Hepatic stellate cell (primary cell): ENCODE data around the gene KRTAP3-3.
"Not testable (repeated sequence)": the region's sequence is repeated elsewhere in the genome, so short reads cannot be mapped to it uniquely, and the experiment has no call there.

ENCODE experiments used
- DNase-seq: peaks from one replicate; pipeline ENCODE4 v3.0.0; 2011; ENCODE audit warnings: low spot score

KRTAP3-3 gene

DNA sequence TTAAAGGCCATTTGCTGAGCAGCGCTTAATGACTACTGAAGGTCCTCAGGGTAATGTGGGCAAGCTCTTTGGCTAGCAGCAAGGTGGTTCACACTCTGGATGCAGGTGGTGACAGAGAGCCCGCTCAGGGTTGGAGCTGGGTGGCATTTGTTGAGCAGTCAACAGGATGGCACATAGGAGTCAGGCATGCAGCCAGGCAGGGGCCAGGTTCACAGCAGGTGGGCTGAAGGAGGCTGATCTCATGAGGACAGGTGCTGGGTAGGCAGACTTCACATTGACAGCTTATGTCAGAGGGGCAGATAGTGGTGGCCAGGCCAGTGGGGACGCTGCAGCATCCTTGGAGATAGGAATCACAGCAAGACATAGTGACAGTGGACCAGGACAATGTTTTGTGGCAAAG is 10.4 kb upstream of the KRTAP3-3 start:
- no peak for DNase-seq

GRCh38 chr17:41003926-41004325 is 10.0 kb upstream of the KRTAP3-3 start:
- DNase-seq, result no peak

- no peak for DNase-seq
Measured at GRCh38 chr17:41002814-41003213, 8.8 kb upstream of the KRTAP3-3 start.

- DNase-seq, result no peak
Measured at GRCh38 chr17:41001795-41002194, 7.8 kb upstream of the KRTAP3-3 start.

DNA sequence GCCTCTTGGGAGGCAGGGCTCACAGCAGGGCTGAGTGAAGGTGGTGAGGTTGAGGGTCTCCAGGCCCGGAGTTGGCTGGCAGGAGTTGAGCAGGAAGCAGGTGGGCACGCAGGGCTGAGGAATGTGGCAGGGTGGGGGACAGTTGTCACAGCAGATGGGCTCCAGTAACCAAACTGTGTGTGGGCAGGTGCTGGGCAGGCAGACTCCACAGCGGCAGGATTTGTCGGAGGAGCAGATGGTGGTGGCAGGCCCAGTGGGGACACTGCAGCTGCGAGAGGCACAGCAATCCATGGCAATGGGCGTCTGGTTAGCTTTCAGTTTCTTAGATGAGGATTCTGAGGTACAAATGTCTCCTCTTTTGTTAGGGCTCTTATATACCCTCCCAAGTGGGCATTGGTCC is 5.6 kb upstream of the KRTAP3-3 start, which contains the start of gene KRTAP3-2:
KRTAP3-2 (minus strand) TSS at position 344 of the 400 bp plus-strand sequence; CDS start at position 291, 53 bp downstream.
- not testable (repeated sequence) for DNase-seq

GRCh38 chr17:40997361-40997760 is 3.4 kb upstream of the KRTAP3-3 start:
- DNase-seq, result no peak

DNA sequence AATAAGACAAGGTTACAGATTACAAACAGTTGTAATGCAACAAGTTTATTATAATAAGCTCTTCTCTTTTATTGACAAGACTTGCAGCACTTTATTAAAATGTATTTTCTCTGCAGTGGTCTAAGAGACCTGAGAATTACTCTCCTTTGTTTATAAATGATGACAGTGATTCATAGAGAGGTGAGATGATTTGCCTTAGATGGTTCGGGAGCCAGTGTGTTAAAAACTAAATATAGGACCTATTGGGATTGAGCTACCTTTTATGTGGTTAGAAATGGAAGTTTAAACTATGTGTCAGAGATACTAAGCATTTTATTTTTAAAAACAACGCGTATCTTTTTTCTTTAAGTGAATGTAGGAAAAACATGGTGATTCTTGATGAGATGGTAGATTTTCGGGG is 2.9 kb upstream of the KRTAP3-3 start:
- DNase-seq, result no peak

DNA sequence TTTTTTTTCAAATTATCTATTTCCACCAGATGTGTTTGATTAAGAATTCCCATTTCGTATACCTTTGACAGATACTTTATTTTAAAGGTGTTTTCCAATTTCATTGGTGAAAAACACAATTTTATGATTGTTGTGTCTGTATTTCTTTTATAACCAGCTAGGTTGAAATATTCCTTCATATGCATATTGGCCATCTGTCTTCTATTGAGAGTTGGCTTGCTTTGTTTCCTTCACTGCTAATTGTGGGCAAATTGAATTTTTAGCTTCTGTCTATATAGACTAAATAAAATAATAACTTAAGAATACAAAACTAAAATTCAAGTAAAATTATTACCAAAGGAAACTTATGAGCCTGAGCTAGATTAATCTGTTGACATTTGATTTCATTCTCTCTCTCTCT is 1.2 kb upstream of the KRTAP3-3 start:
- no peak for DNase-seq

DNA sequence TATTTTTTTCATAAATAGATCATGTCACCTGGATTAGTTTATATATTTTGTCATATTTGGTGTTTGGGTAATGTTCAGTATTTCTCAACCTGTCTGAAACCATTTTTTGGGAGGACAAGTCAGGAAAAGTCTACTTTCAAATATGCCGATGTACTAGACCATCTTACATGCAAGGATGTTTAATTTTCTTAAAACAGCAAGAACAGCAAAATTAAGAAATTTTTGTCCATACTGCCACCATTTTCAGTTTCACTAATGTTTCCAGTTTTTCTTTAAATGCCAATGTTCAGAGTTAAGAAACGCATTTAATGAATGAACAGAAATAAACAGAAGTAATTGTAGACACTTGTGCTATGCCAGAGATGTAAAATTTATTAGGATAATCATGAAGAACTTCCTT is 880 bp downstream of the KRTAP3-3 start:
- no peak for DNase-seq

DNA sequence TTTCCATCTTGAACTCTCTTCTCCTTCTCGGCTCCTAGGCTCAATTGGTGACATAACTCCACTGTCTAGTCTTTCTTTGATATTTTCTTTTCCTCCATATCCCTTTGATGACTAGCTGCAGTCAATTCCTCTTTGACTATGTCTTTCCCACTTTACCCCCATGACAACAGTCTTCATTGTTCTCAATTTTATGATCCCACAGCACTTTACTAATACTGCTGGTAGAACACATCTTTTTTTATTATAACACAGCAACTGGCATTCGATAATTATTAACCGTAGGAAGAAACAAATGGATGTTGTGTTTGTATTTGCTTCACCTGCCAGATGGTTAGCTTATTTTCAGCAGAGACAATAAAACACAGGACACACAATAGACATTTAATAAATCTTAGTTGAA is 1.3 kb downstream of the KRTAP3-3 start:
- no peak for DNase-seq

GRCh38 chr17:40986920-40987319 is 7.0 kb downstream of the KRTAP3-3 start:
- no peak for DNase-seq

GRCh38 chr17:40984226-40984625 is 9.7 kb downstream of the KRTAP3-3 start, which contains the start of gene KRT40:
Gene KRT40, minus strand, starts transcription at chr17:40984326. Its CDS starts 53 bp downstream, at chr17:40984273.
- DNase-seq, result no peak

DNA sequence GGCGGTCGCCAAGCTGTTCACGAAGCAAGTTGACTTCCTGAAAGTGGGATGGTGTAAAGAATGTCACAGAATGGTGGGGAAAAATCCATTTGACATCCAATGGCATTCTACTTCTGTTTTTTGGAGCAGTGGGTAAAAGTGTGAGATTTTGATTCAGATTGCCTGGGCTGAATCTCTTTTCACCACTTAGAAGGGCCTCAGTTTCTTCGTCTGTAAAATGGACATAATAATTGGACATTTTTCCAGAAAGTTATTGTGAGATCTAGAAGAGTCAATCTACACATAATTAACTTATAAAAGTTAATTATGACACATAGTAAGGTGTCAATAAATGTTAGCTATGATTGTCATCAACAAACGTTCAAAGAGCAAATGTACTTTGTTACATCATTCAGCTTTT is 12.8 kb downstream of the KRTAP3-3 start:
- no peak for DNase-seq

DNA sequence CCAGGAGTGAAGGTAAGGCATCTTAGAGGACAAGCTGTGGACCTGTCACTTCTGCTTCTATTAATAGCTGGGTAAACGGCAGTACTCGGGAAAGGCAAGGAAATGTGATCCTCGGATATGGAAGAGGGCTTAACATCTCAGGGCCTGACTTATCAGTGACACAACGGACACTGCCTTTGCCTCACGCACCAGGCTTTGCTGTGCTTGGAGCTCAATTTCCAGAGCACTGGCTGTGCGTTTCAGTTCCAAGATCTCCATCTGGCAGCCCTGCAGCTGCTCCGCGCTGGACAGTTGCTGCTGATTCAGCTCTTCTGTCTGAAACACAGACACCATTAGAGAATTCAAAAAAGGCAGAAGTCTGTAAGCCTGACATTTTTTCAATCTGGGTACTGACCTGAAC is 13.4 kb downstream of the KRTAP3-3 start:
- DNase-seq, result peak; percentile 38

DNA sequence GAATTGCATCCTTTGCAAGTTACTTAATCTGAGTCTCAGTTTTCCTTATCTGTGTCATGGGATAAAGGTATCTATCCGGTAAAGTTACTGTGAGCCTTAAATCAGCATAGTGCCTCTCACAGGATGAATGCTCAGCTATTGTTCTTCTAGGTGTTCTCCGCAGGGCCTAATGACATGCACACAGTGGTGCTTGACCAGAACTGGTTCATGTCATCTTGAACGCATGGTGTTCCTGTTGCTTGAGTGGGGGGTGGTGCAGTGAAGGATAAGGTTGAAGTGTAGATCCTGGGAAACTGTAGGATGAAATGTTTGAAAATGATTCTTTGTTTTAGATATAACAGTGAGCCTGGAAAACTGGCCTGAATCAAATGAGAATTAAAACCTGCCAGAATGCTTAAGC is 13.8 kb downstream of the KRTAP3-3 start:
- no peak for DNase-seq

DNA sequence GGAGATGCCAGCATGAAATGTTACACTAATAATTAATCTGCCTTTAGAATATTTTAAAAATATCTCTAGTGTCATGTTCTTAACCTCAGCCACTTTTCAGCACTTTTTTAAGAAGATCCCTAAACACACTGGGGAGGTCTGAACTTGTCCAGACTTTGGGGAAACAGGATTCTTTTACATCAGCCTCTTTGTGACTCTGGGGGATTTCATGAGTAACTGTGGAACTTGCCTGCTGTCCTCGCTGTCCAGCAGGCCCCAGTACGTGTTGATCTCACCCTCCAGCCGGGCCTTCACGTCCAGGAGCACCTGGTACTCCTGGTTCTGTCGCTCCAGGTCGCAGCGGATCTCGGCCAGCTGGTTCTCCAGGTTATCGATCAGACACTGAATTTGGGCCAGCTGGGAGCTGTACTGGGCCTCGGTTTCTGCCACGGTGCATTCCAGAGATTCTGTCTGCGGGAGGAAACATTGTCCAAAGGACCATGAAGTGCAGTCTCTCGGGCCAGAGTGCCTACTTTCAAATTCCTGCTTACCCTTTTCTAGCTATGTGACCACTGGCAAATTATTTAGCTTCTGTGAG is 15.3 kb downstream of the KRTAP3-3 start:
- DNase-seq, result no peak

DNA sequence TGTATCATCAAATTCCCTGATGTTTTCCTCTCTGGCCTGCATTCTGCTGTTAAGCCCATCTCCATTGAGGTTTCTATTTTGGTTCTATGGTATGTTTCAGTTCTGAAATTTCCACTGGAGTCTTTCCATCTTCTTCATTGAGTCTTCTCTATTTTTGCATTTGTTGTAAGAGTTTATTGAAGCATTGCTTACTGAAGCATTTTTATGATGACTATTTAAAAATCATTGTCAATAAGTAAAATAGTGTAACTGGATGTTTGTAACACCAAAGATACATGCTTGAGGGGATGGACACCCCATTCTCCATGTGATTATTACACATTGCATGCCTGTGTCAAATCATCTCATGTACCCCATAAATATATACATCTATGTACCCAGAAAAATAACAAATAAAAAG is 18.4 kb downstream of the KRTAP3-3 start:
- no peak for DNase-seq

DNA sequence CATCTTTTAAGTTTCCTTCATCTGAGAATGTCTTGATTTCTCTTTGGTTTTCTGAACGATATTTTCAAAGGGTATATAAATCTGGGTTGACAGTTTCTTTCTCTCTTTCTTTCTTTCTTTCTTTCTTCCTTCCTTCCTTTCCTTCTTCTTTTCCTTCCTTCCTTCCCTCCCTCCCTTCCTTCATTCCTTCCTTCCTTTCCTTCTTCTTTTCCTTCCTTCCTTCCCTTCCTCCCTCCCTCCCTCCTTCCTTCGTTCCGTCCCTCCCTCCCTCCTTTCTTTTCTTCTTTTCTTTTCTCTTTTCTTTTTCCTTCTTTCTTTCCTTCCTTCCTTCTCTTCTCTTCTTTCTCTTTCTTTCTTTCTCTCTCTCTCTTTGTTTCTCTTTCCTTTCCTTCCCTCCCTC is 19.6 kb downstream of the KRTAP3-3 start:
- no peak for DNase-seq

DNA sequence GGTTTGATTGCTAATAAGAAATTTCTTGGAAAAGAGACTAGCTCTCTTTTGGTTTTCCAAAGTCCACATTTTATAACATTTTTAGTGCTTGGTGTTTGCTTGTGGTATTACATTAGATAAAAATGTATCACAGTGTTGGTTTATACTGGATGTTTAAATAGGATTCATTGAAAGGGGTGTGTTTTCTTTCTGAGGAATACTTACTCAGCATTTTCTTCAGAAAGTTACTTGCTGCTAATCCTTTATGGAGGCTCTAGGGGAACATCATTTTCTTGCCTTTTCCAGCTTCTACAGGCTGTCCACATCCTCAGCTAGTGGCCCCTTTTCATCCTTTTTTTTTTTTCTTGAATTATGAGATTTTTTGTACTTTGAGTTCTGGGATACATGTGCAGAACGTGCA is 26.4 kb downstream of the KRTAP3-3 start:
- no peak for DNase-seq

DNA sequence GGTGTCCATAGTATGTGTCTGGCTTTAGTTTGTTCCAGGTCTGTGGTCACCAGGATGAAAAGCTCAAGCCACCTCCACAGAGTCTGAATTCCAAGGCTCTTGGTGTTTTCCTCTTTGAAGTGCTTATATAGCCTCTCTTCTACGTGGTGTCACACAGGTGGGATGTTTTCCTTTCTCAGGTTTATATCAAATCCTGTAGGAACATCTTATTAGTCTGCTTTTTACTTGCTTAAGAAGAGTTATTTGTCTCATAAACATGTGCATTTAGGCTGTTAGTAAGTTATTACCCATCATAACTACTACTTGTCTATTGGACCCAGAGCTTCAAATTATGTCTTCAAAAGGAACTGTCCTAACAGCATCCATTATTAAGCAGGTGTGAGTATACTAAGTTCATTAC is 27.1 kb downstream of the KRTAP3-3 start, which contains the start of gene KRT39:
KRT39 (minus strand) TSS at position 101 of the 400 bp plus-strand sequence; CDS start at position 9, 92 bp downstream.
- DNase-seq, result no peak

DNA sequence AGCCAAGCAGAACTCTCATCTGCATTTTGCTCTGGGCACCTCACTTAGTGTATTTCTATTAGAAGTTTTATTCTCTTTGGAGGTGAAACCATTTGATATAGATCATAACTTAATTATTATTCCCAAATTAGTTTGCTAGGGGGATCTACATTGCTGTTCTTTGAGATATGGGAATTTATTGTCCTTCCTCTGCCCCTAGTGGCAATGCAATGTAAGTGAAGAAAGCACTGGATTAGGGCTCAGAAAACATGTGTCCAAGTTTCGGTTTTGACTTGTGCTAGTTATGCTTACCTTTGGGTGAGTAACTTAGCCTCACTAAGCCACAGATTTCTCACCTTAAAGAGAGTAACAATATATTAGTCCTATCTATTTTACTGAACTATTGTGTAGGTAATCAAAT is 30.1 kb downstream of the KRTAP3-3 start:
- DNase-seq, result no peak

DNA sequence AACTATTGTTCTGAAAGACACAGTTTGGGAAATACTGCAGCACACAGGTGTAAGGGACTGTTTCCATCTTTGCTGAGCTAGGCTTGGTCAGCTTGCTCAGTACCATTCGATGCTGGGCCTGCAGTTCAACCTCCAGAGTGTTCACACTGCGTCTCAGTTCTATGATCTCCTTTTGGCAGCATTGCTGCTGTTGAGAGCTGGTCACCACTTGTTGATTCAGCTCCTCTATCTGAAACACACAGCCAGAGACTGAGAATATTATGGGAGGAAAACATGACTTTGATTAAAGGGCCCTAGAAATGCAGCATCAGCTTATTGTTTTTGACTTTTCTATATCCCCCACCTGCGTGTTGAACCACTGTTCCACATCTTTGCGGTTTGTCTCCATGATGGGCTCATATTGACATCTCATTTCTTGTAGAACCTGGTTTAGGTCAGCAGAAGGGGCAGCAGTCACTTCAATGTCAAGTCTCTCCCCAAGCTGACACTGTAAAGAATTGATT is 31.9 kb downstream of the KRTAP3-3 start:
- no peak for DNase-seq

DNA sequence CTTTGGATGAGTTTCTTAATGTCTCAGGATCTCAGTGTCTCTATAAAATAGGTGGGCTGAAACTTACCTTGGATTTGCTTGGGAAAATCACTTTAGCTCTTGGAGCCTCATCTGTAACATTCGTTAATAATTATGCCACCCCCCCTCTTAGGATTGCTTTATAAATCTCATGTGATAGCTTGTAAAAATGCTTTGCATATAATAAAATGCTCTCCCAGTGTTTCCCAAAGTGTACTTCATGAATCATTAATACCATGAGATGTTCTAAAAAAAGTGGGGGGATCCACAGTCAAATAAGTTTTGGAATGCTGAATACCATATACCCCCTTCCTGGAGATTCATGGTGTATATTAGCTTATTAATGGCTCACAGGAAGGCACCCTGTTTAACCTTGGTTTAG is 32.4 kb downstream of the KRTAP3-3 start:
- DNase-seq, result no peak

DNA sequence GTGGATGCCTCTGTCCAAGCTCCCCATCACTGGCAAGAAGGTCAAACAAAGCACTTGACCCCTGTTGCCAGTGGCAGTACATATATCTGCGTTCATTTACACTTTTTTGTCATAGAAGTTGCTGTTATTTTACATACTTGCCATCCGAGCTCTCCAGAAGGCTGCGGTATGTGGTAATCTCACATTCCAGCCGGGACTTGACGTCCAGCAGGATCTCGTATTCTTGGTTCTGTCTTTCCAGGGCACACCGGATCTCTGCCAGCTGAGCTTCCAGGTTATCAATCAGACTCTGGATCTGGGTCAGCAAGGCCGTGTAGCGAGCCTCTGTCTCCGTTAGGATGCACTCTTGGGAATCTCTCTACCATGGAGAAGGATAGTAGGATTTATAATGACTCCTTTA is 33.8 kb downstream of the KRTAP3-3 start:
- DNase-seq, result no peak
